HG03354 (cell line): ENCODE data around the gene PPP1CA.

Experiments used
- ATAC-seq: cut with Tn5 transposase; IDR thresholded peaks from one replicate; pipeline ENCODE4 v1.9.1; 2021; ENCODE audit warnings: mild to moderate bottlenecking; ENCODE audit not compliant: unreplicated experiment, poor library complexity, severe bottlenecking

Gene PPP1CA

DNA sequence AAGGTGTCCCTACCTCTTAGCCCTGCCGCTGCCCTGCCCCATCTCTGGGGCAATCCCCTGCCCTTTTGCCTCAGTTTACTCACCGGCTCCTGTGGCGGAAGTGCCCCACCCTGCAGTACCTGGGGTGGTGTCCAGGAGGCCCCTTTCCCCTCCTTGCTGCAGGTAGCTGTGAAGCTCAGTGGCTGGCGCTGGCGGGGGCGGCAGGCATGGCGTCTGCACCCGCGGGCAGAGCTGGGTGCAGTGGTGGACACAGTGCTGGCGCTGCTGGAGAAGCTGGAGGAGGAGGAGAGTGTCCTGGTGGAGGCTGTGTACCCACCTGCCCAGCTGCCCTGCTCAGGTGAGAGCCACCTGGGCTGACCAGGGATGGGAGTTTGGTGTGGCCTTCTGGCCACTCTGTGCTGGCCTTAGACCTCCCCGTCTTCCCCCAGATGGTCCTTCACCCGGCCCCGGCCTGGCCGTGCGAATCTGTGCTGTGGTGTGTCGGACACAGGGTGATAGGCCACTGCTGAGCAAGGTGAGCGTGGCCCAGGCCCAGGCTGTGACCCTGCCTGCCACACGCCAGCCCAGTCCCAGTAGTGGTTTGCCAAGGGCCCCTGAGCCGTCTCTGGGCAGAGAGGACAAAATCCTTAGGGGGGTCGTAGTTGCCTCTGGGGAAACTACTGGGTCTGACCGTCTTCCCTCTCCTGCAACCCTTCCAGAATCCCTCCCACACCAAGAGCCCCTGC, 17.8 kb upstream of the PPP1CA start:
- ATAC-seq, result no peak

DNA sequence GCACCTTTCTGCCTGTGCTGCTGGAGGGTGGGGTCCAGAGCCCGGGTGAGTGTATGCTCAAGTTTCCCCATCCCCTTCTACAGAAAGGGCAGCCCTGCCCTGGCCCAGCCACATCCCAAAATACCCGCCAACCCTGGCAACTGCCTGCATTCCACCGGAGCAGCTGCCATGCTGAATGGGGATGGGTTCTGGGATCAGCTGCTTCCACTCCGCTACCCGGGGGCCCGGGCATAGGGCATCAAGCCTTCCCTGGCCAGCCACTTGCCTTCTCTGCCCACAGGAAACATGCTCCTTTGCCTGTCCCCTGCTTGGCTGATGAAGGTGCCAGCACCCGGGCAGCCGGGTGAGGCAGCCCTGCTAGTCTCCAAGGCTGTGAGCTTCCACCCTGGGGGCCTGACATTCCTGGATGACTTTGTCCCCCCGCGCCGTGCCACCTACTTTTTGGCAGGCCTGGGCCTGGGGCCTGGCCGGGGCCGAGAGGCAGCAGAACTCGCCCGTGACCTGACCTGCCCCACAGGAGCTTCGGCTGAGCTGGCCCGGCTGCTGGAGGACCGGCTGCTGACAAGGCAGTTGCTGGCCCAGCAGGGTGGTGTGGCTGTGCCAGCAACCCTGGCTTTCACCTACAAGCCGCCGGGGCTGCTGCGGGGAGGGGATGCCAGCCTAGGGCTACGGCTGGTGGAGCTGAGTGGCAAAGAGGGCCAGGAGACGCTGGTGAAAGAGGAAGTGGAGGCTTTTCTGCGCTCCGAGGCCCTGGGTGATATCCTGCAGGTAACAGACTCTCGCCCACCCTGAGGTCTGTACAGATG, 17.0 kb upstream of the PPP1CA start:
- ATAC-seq, result no peak

DNA sequence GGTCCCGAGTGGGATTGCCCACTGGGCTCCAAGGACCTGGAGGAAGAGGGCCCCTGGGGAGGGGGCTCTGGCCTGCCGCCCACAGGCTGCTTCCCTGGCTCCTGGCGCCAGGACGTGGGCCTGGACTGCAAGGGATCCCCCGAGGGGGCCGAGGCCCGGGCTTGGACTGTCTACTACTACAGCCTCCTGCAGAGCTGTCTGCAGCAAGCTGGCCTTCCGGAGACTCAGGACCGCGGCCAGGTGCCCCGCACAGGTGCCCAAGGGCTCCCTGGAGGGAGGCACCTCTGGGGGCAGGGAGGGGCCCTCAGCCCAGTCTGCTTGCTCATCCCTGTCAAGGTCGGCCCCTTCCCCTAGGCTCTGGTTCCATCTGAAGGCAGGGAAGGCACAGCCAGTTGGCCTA, 15.8 kb upstream of the PPP1CA start:
- no peak for ATAC-seq

- ATAC-seq, result no peak
Observed at GRCh38 chr11:67416416-67417335, 15.0 kb upstream of the PPP1CA start.

GRCh38 chr11:67415501-67416304, 14.0 kb upstream of the PPP1CA start, which contains the start of gene CARNS1:
Gene CARNS1, plus strand, starts transcription at chr11:67415678. Its CDS starts 522 bp downstream, at chr11:67416200.
- ATAC-seq, result no peak

DNA sequence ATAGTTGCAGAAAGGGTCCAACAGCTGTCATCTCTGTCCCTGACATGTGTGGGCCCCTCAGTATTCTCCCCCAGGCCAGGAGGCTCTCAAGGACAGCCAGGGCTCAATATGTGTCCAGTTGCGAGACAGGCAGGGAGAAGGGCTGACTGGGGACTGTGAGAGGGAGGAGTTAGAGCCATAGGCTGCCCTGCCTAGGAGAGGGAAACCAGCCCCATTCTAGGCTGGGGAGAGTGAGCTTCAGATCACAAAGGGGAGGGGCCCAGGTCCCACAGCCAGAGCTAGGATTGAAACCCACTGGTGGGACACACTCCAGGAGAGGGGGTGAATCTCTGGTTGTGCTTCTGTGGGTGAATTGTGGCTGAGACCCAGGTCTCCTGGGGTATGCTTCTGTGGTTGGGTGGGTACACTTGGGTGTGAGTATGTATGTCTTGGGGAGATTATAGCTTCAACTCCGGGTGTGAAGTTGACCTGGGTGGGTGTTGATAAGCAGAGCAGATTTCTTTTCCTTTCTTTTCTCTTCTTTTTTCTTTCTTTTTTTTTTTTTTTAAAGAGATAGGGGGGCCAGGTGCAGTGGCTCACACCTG, 11.7 kb upstream of the PPP1CA start:
- ATAC-seq, result no peak

DNA sequence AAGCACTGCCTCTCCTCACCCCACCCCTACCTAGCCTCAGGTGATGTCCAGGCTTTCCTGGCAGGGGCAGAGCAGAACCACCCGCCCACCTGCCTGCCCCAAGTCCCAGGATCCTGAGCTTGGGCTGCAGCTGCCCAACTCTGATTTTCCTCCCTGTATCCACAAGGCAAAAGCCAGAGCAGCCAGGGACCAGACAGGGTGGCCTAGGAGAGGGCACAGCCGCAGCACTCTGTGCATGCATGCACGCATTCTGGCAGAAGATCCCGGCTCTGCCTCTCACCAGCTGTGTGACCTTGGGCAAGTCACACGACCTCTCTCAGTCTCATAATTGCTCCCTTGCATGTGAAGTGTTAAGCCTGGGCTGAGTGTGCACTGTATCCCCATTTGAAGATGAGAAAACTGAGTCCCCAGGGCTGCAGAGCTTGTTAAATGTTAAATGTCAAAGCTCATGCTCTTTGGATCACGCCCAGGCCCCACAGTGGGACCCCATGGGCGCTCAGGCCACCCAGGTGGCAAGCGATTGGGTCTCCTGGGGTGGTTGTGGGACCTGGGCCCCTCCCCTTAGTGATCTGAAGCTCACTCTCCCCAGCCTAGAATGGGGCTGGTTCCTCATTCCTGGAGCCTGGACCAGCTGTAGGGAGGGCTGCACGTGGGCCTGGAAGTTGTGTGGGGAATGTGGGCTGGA, 11.0 kb upstream of the PPP1CA start:
- ATAC-seq, result no peak

DNA sequence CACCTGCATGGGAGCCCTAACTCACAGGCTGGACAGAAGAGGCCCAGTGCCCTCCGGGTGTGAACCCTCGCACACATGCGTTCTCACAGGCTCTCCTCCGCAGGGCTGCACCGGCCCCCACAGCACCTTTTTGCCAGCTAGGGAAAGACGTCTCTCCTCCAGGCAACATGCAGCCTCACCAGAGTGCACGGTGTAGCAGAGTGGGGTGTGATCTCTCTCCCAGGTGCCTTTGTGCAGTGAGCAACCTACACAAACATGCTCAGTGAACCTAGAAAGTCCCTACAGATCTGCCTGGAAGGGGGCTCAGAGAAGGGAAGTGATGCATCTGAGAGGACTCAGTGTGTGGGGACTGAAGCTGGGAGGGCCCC, 10.1 kb upstream of the PPP1CA start:
- no peak for ATAC-seq

- no peak for ATAC-seq
Observed at GRCh38 chr11:67410984-67411784, 9.5 kb upstream of the PPP1CA start.

DNA sequence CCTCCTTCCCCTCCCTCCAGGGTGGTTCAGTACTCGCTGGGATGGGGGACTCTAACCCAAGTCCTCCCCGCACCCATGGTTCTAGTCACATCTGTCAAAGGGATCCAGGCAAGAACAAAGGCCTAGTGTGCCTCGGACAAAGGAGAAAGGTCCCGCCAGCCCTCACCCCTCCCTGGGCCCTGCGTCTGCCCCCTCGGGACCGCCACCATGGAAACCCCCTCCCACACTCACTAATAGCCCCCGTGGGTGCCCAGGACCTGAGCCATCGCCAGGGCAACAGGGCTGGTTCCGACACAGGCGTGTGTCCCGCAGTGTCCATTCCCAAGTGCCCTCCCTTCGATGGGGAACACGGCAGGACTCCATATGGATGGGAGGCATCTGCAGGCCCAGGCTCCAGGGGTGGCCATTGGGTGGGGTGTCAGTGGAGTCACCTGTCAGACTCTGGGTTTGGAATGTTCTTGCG, 8.7 kb upstream of the PPP1CA start:
- no peak for ATAC-seq

DNA sequence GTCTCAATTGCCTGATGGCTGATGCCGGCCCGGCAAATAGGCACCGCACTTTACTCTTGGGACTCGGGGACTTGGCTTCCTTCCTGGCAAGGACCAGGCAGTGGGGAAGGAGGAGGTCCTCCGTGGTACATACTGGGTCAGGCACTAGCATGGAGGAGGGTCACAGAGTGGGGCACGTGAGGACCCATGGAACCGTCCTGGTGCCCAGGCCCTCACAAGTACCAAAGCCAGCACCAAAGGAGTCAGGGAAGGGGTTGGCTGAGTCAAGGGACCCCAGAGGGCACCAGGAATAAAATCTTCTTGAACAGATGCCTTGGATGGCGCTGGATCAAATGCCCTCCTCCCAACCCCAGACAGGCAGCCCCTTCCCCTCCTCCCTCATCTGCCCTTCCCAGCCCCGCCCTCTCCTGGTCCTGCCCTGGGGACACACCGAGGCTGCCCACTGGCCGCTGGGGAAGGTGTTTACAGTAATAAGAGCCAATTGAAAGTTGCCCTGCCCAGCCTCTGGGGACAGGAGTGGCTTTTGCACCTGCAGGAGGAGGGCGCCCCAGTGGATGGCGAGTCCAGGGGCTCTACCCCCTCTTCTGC, 8.2 kb upstream of the PPP1CA start:
- peak; percentile 7 for ATAC-seq

DNA sequence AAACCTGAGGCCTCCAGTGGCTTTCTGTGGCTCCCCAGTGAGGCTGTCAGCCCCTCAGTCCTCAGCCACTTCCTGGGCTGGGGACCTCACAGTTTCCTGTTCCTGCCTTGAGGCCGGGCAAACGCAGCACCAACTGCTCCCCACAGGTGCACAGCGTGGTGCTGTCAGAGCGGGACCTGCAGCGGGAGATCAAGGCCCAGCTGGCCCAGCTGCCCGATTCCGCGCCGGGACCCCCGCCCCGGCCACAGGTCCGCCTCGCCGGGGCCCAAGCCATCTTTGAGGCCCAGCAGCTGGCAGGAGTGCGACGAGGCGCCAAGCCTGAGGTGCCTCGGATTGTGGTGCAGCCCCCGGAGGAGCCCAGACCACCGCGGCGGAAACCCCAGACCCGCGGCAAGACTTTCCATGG, 7.6 kb upstream of the PPP1CA start:
- ATAC-seq, result peak; percentile 63

DNA sequence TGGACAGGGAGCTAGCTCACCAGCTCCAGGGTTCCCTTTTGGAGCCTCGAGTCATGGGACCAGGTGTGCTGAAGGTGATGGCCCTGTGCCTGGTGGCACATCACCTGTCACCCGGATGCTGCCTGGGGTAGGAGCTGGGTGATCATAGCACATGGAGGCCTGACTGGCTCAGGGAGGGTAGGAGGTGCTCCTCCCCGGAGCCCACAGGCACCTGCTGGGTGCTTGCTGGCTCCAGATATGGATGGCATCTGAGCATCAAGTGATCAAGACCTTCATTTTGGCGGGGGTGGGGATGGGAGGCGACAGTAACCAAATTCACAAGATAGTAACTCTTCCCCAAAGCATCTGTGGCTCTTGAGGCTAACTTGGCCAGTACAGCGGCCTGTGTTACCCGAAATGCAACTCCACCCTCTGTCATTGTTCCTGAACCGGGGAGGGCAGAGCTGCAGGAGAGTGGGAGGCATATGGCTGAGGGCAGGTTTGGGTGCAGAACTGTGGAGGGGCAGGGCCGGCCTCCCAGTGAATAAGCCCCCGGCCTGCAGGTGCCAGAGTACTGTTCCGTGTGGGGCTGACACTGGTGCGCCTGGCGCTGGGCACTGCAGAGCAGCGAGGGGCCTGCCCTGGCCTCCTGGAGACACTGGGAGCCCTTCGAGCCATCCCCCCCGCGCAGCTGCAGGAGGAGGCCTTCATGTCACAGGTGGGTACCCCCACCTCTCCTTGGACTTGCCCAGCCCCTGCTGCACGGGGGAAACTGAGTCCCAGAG, 7.0 kb upstream of the PPP1CA start:
- no peak for ATAC-seq

GRCh38 chr11:67407688-67408163, 6.1 kb upstream of the PPP1CA start:
- no peak for ATAC-seq

- no peak for ATAC-seq
Observed at GRCh38 chr11:67406969-67407687, 5.5 kb upstream of the PPP1CA start.

- ATAC-seq, result no peak
Observed at GRCh38 chr11:67406420-67406968, 4.8 kb upstream of the PPP1CA start.
